Measurements from ENCODE around the gene LYRM1.

GRCh38 chr16:20853981-20854620 lies 46.5 kb upstream of the LYRM1 start:
- TF ChIP-seq GATA2 (IDR thresholded peaks at IDR 0.05; ENCODE audit: low read depth, low read length): no peak
- no peak for TF ChIP-seq GATA3 (IDR thresholded peaks at IDR 0.05; ENCODE audit: low read depth, low read length)
